NCI-H2171 treated with DMSO at 0.1 percent for 48 hours (cell line): Measurements from ENCODE around the gene VSTM2L.
"Not testable (repeated sequence)": the region's sequence is repeated elsewhere in the genome, so short reads cannot be mapped to it uniquely, and the experiment has no call there.

Source experiments
- DNase-seq: peaks from one replicate; lab custom pipeline; 2025; lab: John Stamatoyannopoulos, UW

Gene VSTM2L

GRCh38 chr20:37937686-37938085, 34.8 kb downstream of the VSTM2L start:
- DNase-seq: no peak

- DNase-seq: no peak
These were observed 35.3 kb downstream of the VSTM2L start for GRCh38 chr20:37938181-37938750.

GRCh38 chr20:37938954-37939353, 36.0 kb downstream of the VSTM2L start:
- no peak for DNase-seq

GRCh38 chr20:37939701-37940560, 37.0 kb downstream of the VSTM2L start:
- DNase-seq: peak; percentile 79

DNA sequence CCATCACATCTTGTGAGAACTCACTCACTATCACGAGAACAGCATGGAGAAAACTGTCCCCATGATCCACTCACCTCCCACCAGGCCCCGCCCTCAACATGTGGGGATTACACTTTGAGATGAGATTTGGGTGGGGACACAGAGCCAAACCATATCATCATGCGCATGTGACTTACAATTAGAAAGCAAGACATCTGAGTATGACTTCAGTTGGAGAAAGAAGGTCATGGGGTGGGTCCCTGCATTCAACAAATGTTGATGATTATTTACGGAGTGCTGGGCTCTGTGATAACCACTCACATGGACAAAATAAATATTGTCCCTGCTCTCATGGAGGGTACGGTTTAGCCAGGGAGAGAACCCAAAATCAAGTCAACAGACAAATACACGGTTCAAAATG, 37.9 kb downstream of the VSTM2L start:
- DNase-seq: no peak

DNA sequence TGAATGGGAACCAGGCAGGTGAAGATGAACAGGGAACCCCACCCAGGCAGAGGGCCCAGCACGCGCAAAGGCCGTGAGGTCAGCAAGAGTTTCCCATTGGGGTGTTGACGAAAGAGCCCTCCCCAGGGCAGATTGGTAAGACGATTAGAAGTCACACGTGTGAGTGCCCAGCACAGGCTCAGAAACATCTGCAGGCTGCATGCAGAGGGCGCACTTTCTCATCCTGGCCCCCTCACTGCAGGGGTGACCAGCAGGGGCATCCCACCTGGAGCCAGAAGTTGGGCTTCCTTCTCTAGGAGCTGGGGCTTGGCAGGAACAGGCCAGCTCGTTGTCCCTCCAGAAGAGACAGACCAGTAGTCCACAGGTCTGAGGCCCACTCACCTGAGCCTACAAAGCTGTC, 38.4 kb downstream of the VSTM2L start:
- DNase-seq: no peak

DNA sequence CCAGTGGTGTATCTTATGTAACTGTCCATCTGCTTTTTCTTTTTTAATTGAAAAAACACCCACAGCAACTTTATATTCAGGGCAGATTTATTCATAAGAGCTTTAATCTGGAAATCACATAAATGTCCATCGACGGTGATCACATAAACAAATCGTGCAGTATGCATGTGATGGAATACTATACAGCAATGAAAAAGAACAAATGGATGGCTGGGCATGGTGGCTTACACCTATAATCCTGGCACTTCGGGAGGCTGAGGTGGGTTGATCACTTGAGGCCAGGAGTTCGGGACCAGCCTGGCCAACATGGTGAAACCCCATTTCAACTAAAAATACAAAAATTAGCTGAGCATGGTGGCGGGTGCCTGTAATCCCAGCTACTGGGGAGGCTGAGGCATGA, 39.1 kb downstream of the VSTM2L start:
- no peak for DNase-seq

GRCh38 chr20:37943033-37943432, 40.1 kb downstream of the VSTM2L start:
- DNase-seq: no peak

GRCh38 chr20:37943501-37944455, 40.9 kb downstream of the VSTM2L start:
- DNase-seq: no peak

- no peak for DNase-seq
These were observed 41.6 kb downstream of the VSTM2L start for GRCh38 chr20:37944456-37944981.

GRCh38 chr20:37945091-37945547, 42.2 kb downstream of the VSTM2L start:
- DNase-seq: no peak

GRCh38 chr20:37946946-37947345, 44.0 kb downstream of the VSTM2L start:
- DNase-seq: no peak

DNA sequence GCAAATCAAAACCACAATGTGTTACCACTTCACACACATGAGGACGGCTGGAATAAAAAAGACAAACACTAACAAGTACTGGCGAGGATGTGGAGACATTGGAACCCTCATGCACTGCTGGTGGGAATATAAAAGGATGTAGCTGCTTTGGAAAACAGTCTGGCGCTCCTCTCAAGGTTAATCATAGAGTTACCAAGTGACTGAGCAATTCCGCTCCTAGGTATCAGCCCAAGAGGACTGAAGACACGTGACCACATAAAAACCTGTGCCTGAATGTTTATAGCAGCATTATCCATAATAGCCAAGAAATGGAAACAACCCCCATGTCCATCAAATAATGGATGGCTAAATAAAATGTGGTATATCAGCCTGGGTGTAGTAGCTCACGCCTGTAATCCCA, 45.0 kb downstream of the VSTM2L start:
- no peak for DNase-seq

GRCh38 chr20:37948956-37949355, 46.0 kb downstream of the VSTM2L start:
- no peak for DNase-seq

GRCh38 chr20:37954190-37954589, 51.3 kb downstream of the VSTM2L start:
- DNase-seq: no peak

DNA sequence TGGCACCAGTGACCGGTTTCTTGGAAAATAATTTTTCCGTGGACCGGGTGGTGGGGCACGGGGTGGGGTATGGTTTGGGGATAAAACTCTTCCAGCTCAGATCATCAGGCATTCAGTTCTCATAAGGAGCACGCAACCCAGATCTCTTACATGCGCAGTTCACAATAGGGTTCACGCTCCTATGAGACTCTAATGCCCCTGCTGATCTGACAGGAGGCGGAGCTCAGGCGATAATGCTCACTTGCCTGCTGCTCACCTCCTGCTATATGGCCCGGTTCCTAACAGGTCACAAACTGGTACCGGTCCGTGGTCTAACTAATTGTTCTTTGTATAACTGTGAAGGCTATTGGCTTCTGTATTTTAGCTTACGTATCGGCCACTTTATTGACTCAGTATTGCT, 51.7 kb downstream of the VSTM2L start:
- DNase-seq: no peak

DNA sequence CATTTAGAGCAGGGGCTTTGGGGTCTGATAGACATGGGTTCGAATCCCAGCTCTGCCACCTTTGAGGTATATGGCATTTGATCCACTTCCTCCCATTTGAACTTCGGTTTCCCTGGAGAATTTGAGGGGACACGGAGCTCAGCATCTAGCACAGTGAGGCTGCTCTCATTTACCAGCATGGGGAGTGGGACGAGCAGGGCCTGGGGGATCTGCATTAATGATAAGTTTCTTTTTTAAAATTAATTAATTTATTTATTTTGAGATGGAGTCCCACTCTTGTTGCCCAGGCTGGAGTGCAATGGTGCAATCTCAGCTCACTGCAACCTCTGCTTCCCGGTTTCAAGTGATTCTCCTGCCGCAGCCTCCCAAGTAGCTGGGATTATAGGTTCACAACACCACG, 52.6 kb downstream of the VSTM2L start:
- DNase-seq: no peak

- DNase-seq: peak; percentile 88
These were observed 53.2 kb downstream of the VSTM2L start for GRCh38 chr20:37956107-37956585.

- no peak for DNase-seq
These were observed 56.1 kb downstream of the VSTM2L start for GRCh38 chr20:37958856-37959520.

GRCh38 chr20:37961066-37961465, 58.1 kb downstream of the VSTM2L start:
- DNase-seq: no peak

DNA sequence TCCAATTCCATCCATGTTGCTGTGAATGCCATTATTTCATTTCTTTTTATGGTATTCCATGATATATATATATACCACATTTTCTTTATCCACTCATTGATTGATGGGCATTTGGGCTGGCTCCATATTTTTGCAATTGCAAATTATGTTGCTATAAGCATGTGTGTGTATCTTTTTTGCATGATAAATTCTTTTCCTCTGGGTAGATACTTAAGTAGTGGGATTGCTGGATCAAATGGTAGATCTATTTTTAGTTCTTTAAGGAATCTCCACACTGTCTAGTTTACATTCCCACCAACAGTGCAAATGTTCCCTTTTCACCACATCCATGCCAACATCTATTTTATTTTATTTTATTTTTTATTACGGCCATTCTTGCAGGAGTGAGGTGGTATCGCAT, 60.6 kb downstream of the VSTM2L start:
- DNase-seq: not testable (repeated sequence)
